ENCODE results near the gene AATK. TPM values are rescaled to one million over a fixed set of nuclear protein-coding genes. Genes with fewer than 3 reads are reported as not detected.
A peak's percentile ranks its signal among the peaks of the same experiment; 100 is the strongest.

Gene AATK
- total RNA-seq, 4 donors from 2014 or later: 247 to 385 (median 322) TPM

DNA sequence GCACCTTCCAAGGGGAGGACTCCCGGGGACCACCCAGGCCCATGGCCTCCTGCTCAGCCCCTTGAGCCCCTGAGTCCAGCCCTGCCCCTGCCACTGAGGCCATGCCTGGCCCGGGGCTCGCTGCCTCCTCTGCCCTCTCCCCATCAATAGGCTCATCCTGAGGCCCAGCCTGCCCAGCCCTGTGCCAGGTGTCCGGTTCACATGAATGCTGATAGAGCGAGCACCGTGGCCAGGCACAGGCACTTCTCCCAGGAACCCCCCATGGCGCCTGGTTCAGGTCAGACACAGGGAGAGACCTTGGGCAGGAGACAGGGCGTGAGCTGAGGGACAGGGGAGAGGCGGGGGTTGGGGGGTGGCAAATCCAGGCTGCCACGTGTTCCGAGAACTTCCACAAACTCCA is 3.5 kb downstream of the AATK start:
- Histone ChIP-seq H3K36me3 (no peaks in the 10 kb centered on the region), H3K9me3 (no peaks in the 10 kb centered on the region), H3K4me3 (no peak overlapping the region), H3K27ac (peak overlapping the region in 1 of 4 donors; percentile 19), H3K27me3 (peaks cover 0 to 9% of the 10 kb centered on the region in 2 donors), H3K4me1 (peaks cover 0 to 43% (median 3%) of the 10 kb centered on the region in 4 donors)
- TF ChIP-seq EP300 (IDR thresholded peaks at IDR 0.05): no peak
- no peak for TF ChIP-seq POLR2A (IDR thresholded peaks at IDR 0.05)
- TF ChIP-seq, protein P1, sequence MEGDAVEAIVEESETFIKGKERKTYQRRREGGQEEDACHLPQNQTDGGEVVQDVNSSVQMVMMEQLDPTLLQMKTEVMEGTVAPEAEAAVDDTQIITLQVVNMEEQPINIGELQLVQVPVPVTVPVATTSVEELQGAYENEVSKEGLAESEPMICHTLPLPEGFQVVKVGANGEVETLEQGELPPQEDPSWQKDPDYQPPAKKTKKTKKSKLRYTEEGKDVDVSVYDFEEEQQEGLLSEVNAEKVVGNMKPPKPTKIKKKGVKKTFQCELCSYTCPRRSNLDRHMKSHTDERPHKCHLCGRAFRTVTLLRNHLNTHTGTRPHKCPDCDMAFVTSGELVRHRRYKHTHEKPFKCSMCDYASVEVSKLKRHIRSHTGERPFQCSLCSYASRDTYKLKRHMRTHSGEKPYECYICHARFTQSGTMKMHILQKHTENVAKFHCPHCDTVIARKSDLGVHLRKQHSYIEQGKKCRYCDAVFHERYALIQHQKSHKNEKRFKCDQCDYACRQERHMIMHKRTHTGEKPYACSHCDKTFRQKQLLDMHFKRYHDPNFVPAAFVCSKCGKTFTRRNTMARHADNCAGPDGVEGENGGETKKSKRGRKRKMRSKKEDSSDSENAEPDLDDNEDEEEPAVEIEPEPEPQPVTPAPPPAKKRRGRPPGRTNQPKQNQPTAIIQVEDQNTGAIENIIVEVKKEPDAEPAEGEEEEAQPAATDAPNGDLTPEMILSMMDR (IDR thresholded peaks at IDR 0.05): no peak
- WGBS, 2 donors: 80 to 95% methylated on average over 4 to 7 of the region's 11 CpGs
- DNase-seq (ENCODE audit: low spot score in 2 of 2): no peak

DNA sequence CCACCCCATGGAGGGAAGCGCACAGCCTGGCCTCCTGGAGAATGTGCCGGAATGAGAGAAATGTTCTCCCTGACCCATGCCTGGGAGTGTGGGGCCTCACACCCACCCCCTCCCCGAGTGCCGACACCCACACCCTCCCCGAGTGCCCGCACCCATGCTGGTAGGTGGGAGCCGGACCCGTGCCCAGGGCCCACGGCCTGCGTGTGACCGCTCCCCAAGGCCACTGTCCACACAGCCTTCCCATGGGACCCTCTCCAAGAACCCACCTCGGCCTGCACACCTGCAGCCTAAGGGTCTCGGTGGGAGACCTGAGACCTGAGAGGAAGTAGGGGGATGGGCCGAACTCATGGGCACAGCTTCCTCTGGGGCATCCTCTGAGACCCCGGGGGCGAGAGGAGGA is 4.0 kb downstream of the AATK start:
- WGBS, 2 donors: 83 to 91% methylated on average over 5 to 9 of the region's 16 CpGs
- DNase-seq (ENCODE audit: low spot score in 2 of 2): no peak

DNA sequence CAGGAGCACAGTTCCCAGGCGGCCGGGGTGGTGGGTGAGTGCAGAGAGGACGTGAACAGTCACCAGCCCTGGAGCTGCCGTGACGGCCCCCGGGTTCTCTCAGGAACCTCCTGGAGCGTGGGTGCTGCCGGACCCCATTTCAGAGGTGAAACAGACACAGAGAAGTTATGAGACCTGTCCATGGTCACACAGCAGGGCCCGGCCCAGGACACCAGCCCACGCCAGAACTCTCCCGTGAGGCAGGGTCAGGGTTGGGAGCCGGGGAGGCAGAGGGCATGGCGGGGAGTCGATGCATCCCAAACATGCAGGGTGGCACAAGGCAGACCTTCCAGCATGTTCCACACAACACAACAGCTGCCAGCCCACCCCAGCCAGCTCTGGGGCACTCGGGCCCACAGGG is 4.5 kb downstream of the AATK start:
- WGBS, 2 donors: 76 to 82% methylated on average over 14 to 15 of the region's 15 CpGs
- peaks cover 0 to 5% of the 10 kb centered on the region in 2 donors for H3K27me3 ChIP-seq
- H3K4me3 ChIP-seq: no peak overlapping the region
- H3K27ac ChIP-seq: peak overlapping the region in 1 of 4 donors; percentile 60
- H3K9me3 ChIP-seq: no peaks in the 10 kb centered on the region
- TF ChIP-seq, protein P1 (IDR thresholded peaks at IDR 0.05): no peak
- no peak for TF ChIP-seq EP300 (IDR thresholded peaks at IDR 0.05)
- no peak for TF ChIP-seq POLR2A (IDR thresholded peaks at IDR 0.05)
- no peaks in the 10 kb centered on the region for H3K36me3 ChIP-seq
- H3K4me1 ChIP-seq: peaks cover 0 to 43% (median 3%) of the 10 kb centered on the region in 4 donors
- no peak for DNase-seq (ENCODE audit: low spot score in 2 of 2)

More for the DNA sequence above, 4.0 kb downstream of the AATK start:
- no peak for TF ChIP-seq EP300 (IDR thresholded peaks at IDR 0.05)
- no peak for TF ChIP-seq POLR2A (IDR thresholded peaks at IDR 0.05)
- TF ChIP-seq, protein P1 (IDR thresholded peaks at IDR 0.05): no peak
- H3K4me1 ChIP-seq: peaks cover 0 to 43% (median 3%) of the 10 kb centered on the region in 4 donors
- H3K4me3 ChIP-seq: no peak overlapping the region
- H3K27me3 ChIP-seq: peaks cover 0 to 9% of the 10 kb centered on the region in 2 donors
- no peaks in the 10 kb centered on the region for H3K9me3 ChIP-seq
- no peaks in the 10 kb centered on the region for H3K36me3 ChIP-seq
- peak overlapping the region in 1 of 4 donors; percentile 60 for H3K27ac ChIP-seq

DNA sequence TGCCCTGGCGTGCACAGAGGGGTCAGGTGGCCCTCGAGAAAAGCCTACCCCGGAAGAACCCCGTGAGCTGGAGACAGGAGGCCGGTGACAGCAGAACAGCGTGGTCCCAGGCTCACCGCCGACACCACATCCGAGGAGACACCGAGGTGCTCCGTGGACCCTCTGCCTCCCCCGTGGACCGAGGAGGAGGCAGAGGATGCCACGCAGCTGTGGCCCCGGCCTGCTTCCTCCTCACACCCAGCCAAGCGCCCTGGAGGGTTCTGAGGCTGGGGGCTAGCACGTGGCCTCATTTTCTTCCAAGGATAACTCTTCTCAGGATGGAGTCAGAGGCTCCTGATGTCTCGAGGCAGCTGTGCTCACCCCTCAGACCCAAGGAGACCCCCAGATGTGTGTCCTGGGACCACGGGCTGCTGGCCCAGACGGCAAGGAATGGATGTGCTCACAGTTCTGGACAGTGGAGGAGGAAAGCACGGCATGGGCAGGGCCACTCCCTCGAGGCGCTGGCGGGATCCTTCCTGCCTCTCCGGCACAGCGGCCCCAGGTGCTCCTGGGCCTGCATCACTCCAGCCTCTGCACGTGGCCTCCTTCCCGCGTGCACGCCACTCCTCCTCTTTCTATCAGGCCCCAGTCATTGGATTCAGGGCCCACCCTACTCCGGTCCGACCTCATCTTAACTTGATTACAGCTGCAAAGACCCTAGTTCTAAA is 5.1 kb downstream of the AATK start:
- TF ChIP-seq EP300 (IDR thresholded peaks at IDR 0.05) (no peak), POLR2A (IDR thresholded peaks at IDR 0.05) (no peak)
- TF ChIP-seq, protein P1 (IDR thresholded peaks at IDR 0.05): no peak
- no peak for DNase-seq (ENCODE audit: low spot score in 2 of 2)
- H3K9me3 ChIP-seq: no peaks in the 10 kb centered on the region
- H3K27me3 ChIP-seq: peaks cover 0 to 3% of the 10 kb centered on the region in 2 donors
- H3K36me3 ChIP-seq: no peaks in the 10 kb centered on the region
- H3K27ac ChIP-seq: peak overlapping the region in 2 of 4 donors; percentile 30 to 60
- H3K4me3 ChIP-seq: no peak overlapping the region
- WGBS, 2 donors: 66 to 74% methylated on average over 26 to 30 of the region's 32 CpGs
- peaks cover 0 to 39% (median 3%) of the 10 kb centered on the region in 4 donors for H3K4me1 ChIP-seq

DNA sequence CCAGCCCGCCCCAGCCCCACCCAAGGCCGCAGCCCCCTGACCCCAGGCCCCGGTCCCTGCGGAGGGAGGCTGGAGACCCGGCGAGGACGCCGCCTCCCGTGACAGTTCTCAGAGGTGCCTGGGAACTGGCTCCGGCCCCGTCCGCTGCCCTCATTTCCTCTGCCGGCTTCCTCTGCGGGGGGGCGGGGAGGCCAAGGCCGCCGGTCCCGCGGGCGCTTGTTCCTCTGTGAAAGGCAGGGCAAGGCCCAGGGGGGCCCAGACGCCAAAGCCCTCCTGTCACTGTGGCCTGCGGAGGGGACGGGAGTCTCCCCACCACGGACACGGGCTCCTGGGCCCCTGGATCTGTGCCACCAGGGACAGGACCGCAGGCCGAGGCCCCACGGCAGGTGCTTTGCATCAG is 5.7 kb downstream of the AATK start:
- Histone ChIP-seq H3K36me3 (no peaks in the 10 kb centered on the region), H3K27me3 (no peaks in the 10 kb centered on the region), H3K4me1 (peaks cover 0 to 34% (median under 1%) of the 10 kb centered on the region in 4 donors), H3K9me3 (no peaks in the 10 kb centered on the region), H3K27ac (peak overlapping the region; percentile 28 to 60 (median 33)), H3K4me3 (peak overlapping the region; percentile 7 to 31 (median 22))
- TF ChIP-seq EP300 (IDR thresholded peaks at IDR 0.05) (no peak), POLR2A (IDR thresholded peaks at IDR 0.05) (no peak)
- TF ChIP-seq, protein P1 (IDR thresholded peaks at IDR 0.05): no peak
- no peak for DNase-seq (ENCODE audit: low spot score in 2 of 2)
- 26 to 78% methylated on average over 10 to 20 of the region's 28 CpGs for WGBS, 2 donors

Measured in tibial nerve (tissue), 4 donors.